CD4-positive, alpha-beta T cell treated with Interleukin-15 for 1 hour (primary cell): ENCODE data around the gene CERS1.

Source experiments
- DNase-seq: peaks from one replicate; pipeline ENCODE4 v3.0.0-alpha.2; 2020

The CERS1 gene

DNA sequence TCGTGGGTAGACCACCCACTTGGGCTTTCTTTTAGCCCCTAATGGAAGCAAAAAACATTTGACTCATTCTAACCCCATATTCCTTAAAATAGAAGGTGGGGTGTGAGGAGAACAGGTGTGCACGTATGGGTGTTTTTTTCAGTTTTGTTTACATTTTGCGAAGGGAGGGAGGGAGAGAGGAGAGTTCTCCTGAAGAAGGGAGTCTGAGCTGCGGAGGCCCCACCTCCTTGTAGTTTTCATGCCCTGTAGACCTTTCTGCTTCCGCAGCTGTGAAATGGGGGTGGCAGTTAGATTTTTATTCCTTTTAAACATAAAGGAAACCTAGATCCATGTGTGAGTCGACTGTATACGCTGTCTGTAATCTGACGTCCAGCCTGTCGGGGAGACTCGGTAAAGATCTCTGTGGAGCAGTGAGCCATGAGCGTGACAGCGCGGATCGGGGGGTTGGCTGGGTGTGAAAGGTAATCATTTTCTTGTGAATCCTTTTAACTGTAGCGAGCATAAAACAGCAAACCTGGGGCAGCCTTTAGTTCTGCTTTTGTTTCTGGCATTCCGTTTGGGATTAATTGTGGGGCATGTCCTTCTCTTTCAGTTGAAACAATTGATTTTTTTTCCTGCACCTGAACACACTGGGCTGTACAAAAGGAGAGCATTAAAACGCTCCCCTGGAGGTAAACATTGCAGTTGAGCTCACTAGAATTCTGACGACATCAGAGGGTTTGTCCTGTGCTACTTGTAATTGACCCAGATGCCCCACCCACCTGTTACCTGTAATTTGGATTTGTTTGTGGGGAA is 61.9 kb downstream of the CERS1 start:
- DNase-seq, result no peak

GRCh38 chr19:18833141-18833476 is 62.8 kb downstream of the CERS1 start:
- no peak for DNase-seq

- DNase-seq, result peak; percentile 31
These were observed 63.4 kb downstream of the CERS1 start for GRCh38 chr19:18832306-18833140.

DNA sequence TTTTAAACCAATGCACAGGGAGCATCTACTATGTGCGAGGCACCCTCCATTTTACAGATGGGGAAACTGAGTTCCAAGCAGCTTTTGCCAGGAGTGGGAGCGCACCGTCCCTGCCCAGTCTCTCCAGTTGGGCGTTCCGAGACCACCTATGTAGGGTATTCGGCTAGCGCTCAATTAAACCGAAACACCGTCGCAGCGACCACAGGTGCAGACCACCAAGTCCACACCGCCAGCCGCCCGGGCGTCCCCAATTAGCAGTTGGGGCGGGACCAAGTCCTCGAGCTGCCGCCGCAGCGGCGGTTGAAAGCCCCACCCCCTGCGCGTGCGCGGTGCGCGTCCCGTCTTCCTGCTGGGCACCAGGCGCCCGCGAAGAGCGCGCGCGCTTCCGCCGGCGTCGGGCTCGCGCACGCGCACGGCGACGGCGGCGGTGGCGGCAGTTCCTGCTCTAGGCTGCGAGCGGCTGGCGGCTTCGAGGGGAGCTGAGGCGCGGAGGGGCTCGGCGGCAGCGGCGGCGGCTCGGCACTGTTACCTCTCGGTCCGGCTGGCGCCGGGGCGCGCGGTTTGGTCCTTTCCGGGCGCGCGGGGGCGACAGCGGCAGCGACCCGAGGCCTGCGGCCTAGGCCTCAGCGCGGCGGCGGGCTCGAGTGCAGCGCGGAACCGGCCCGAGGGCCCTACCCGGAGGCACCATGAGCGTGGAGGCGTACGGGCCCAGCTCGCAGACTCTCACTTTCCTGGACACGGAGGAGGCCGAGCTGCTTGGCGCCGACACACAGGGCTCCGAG is 64.2 kb downstream of the CERS1 start, which contains the start of gene UPF1:
Gene UPF1, plus strand, starts transcription at position 436 of the 782 bp plus-strand sequence. Its CDS starts 251 bp downstream, at position 687.
- peak; percentile 97 for DNase-seq

DNA sequence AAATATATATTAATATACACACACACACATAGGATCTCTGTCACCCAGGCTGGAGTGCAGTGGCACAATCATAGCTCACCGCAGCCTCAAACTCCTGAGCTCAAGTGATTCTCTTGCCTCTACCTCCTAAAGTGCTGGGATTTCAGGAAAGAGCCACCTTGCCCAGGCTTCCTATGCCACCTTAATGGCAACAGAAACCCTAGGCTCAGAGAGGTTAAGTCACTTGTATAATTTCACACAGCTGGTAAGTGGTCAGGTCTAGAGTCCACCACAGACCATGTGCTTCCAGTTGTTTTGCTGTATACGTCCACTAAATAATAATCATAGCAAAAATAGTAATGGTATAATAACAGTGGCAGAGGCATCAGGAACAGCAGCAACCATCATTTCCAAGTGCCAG is 65.5 kb downstream of the CERS1 start:
- DNase-seq, result no peak

- no peak for DNase-seq
These were observed 67.2 kb downstream of the CERS1 start for GRCh38 chr19:18828786-18829185.
